ENCODE measurements around the gene ITGB5.

The ITGB5 gene

DNA sequence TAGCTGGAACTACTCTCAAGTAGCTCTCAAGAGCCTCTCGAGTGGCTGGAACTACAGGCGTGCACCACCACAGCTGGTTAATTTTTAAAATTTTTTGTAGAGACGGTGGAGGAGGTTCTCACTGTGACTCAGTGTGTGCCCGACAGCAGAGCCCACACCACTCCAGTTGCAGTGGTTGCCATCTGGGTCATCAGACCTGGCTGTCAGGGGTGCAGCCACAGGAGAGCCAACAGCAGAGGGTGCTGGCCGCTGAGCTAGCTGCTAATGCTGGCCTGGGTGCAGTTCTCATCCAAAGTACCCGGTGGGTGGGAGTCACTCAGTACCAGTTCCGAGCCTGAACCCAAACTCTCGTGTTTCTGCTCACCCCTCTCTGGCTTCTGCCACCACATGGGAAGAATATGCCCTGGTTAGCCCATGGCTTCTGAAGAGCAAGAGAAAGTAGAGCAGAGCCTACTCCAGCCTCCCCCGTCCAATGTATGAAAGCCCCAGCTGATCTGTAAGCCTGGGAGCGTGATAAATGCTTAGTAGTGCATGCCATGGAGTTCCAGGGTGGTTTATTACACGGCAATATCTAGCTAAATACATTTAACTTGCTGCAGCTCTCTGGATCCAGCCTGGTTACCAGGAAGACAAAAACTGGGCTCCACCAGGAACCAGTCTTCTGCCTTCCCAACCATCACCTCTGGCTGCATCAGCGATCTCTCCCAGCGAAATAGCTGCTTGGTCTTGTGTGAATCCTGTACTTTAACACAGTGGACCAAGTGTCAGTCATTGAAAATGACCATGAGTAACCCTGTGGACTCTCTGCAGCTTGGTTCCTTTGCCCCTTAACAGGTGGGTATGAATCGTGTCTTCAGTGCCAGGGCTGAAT is 139.8 kb downstream of the ITGB5 start:
- H3K27me3 Mint-ChIP-seq = no peaks in the 10 kb centered on the region
- no peak overlapping the region for H3K4me3 Mint-ChIP-seq
- no peaks in the 10 kb centered on the region for H3K4me1 Mint-ChIP-seq (ENCODE audit: low read depth)
- H3K9me3 Mint-ChIP-seq = no peaks in the 10 kb centered on the region
- peaks cover 26% of the 10 kb centered on the region for H3K36me3 Mint-ChIP-seq (ENCODE audit: low read depth)
- no peak overlapping the region for H3K27ac Mint-ChIP-seq

DNA sequence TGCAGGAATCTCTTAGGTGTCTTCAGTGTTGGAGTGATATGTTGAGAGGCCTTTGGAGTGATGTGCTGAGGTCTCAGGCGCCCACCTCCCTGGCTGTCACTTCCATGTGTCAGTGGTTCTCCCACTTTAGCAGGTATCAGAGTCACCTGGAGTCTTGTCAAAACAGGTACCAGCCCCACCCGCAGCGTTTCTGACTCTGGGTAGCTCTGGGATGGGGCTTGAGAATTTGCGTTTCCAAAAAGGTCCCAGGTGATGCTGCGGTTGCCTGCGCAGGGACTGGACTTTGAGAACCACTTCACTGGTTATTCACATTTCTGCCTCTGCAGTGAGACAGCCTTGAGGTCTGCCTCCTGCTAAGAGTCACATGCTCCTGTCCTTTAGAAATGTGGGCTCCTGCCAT is 141.4 kb downstream of the ITGB5 start:
- no peaks in the 10 kb centered on the region for H3K27me3 Mint-ChIP-seq
- no peaks in the 10 kb centered on the region for H3K9me3 Mint-ChIP-seq
- no peak overlapping the region for H3K27ac Mint-ChIP-seq
- no peak overlapping the region for H3K4me3 Mint-ChIP-seq
- no peaks in the 10 kb centered on the region for H3K4me1 Mint-ChIP-seq (ENCODE audit: low read depth)
- peaks cover 36% of the 10 kb centered on the region for H3K36me3 Mint-ChIP-seq (ENCODE audit: low read depth)

DNA sequence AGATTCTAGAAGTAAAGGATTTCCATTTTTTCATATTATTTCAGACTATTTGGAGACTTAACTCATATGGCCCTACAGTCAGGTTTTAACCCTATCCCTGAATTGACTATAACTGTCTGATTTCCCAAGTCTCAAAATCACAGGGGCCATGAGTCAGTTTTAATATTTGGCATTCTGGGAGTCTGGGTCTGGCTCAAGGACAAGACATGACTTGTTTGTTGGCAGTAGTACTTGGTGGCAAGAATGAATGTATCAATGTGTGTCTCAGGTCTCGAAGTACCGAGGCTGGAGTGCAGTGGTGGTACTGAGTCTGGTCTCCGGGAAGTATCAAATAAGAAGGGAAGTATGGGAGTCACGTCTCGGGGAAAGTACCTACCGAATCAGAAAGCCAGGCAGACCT is 146.1 kb downstream of the ITGB5 start:
- Mint-ChIP-seq H3K27ac (peak overlapping the region; percentile 19), H3K27me3 (no peaks in the 10 kb centered on the region), H3K4me1 (ENCODE audit: low read depth) (peaks cover 8% of the 10 kb centered on the region), H3K4me3 (no peak overlapping the region), H3K9me3 (no peaks in the 10 kb centered on the region), H3K36me3 (ENCODE audit: low read depth) (peaks cover 77% of the 10 kb centered on the region)

DNA sequence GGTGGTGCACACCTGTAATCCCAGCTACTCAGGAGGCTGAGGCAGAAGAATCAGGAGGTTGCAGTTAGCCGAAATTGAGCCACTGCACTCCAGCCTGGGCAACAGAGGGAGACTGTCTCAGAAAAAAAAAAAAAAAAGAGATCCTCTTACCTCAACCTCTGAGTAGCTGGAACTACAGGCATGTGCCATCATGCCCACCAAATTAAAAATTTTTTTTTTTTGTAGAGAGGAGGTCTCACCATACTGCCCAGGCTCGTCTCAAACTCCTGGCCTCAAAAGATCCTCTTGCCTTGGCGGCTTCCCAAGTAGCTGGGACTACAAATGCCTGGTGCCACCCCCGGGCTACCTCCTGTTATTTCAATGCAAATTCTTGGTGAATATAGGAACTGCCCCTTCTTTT is 155.4 kb downstream of the ITGB5 start:
- H3K27ac Mint-ChIP-seq = no peak overlapping the region
- H3K36me3 Mint-ChIP-seq (ENCODE audit: low read depth) = peaks cover 47% of the 10 kb centered on the region
- no peaks in the 10 kb centered on the region for H3K9me3 Mint-ChIP-seq
- H3K4me3 Mint-ChIP-seq = peak overlapping the region; percentile 100
- H3K27me3 Mint-ChIP-seq = peaks cover 9% of the 10 kb centered on the region
- peaks cover 43% of the 10 kb centered on the region for H3K4me1 Mint-ChIP-seq (ENCODE audit: low read depth)

DNA sequence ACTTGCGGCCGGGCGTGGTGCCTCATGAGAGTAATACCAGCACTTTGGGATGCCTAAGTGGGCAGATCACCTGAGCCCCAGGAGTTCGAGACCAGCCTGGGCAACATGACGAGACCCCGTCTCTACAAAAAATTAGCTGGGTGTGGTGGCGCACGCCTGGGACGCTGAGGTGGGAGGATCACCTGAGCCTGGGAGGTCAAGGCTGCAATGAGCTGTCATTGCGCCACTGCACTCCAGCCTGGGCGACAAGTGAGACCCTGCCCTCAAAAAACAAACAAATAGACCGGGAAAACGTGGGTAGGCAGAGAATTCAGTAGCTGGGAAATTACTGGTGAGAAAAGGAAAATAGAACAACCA is 156.2 kb downstream of the ITGB5 start:
- H3K36me3 Mint-ChIP-seq (ENCODE audit: low read depth) = peaks cover 39% of the 10 kb centered on the region
- peaks cover 43% of the 10 kb centered on the region for H3K4me1 Mint-ChIP-seq (ENCODE audit: low read depth)
- H3K4me3 Mint-ChIP-seq = peak overlapping the region; percentile 100
- H3K9me3 Mint-ChIP-seq = no peaks in the 10 kb centered on the region
- H3K27ac Mint-ChIP-seq = peak overlapping the region; percentile 100
- peaks cover 18% of the 10 kb centered on the region for H3K27me3 Mint-ChIP-seq

DNA sequence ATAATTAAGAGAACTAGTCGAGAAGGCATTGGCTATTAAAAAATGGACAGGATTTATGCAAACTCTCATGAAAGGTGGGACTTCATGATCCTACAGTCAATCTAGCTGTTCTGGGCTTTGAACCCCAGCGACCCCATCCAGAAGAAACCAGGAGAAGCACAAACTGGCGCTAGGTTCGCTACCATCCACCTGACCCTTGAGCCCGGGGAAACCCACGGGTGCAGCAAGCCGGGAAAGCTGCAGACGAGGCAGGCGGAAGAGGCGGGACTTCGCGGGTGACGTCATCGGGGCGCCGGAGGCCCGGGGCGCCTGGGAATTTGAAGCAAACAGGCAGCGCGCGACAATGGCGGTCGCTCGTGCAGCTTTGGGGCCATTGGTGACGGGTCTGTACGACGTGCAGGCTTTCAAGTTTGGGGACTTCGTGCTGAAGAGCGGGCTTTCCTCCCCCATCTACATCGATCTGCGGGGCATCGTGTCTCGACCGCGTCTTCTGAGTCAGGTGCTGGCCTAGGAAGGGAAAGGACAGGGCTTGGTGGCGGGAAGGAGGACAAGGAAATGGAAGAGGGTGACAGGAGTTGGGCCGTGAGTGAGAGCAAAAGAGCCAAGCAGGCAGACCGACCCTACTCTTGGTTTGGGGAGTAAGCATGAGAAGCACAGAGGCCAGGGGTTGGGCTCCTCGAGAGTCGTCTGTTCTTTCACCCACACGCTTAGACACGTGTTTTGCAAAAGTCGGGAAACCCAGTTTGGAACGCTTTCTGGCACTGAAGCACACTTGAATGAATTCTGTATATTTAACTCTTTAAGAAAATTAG is 156.8 kb downstream of the ITGB5 start, which contains the start of gene UMPS:
Gene UMPS (plus strand): TSS at position 324 of the 812 bp plus-strand sequence. CDS start 20 bp downstream, at position 344.
- peaks cover 37% of the 10 kb centered on the region for H3K36me3 Mint-ChIP-seq (ENCODE audit: low read depth)
- H3K4me3 Mint-ChIP-seq = peak within 1 kb of the TSS; percentile 100
- peaks cover 23% of the 10 kb centered on the region for H3K27me3 Mint-ChIP-seq
- peak within 1 kb of the TSS; percentile 100 for H3K27ac Mint-ChIP-seq
- no peaks in the 10 kb centered on the region for H3K9me3 Mint-ChIP-seq
- H3K4me1 Mint-ChIP-seq (ENCODE audit: low read depth) = peaks cover 43% of the 10 kb centered on the region

DNA sequence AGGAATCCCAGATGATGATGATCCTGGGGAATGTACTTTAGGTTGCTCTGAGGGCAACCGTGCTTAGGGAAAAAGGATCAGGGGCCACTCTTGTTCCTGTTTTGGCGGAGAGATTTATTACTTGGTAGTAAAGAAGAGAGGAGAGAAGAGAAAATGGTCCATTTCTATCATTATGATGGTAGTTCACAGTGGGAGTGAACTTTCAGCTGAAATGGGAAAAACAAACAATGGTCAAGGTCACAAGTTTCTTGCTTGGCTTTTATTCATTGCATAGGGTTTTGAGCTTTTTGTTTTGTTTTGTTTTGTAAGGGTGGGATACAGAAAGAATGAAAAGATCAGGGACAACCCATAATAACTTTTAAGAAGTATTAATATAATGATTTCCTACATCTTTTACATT is 164.6 kb downstream of the ITGB5 start:
- H3K4me1 Mint-ChIP-seq (ENCODE audit: low read depth) = no peaks in the 10 kb centered on the region
- no peak overlapping the region for H3K27ac Mint-ChIP-seq
- H3K9me3 Mint-ChIP-seq = no peaks in the 10 kb centered on the region
- no peaks in the 10 kb centered on the region for H3K36me3 Mint-ChIP-seq (ENCODE audit: low read depth)
- peaks cover 58% of the 10 kb centered on the region for H3K27me3 Mint-ChIP-seq
- H3K4me3 Mint-ChIP-seq = no peak overlapping the region

DNA sequence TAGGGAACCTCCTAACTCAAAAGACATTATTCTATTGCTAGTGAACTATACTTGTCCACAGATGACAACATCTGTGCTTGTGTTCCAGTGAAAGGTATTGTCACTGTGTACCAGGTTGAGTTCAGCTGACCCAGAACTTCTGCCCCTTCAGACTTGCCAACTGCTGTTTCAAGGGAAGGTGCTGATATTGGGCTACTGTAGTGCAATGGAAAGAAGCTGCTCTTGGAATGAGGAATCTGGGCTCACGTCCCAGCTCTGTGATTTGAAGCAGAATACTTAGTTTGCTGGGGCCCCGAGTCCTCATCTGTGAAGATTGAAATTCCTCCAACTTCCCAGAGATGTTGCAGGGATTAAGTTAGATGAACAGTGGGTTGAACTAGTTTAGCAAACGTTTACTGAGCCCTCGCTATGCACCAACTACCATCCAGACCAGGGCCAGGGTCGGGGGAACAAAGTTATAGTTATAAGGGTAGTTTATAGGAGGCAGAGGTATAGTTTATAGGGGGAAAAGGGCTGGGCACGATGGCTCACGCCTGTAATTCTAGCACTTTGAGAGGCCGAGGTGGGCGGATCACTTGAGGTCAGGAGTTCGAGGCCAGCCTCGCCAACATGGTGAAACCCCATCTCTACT is 172.8 kb downstream of the ITGB5 start:
- no peak overlapping the region for H3K4me3 Mint-ChIP-seq
- H3K27me3 Mint-ChIP-seq = peaks cover 22% of the 10 kb centered on the region
- no peak overlapping the region for H3K27ac Mint-ChIP-seq
- no peaks in the 10 kb centered on the region for H3K9me3 Mint-ChIP-seq
- H3K4me1 Mint-ChIP-seq (ENCODE audit: low read depth) = no peaks in the 10 kb centered on the region
- H3K36me3 Mint-ChIP-seq (ENCODE audit: low read depth) = no peaks in the 10 kb centered on the region
